ENCODE measurements around the gene TCF7L2.

TCF7L2 gene

GRCh38 chr10:113057948-113058522, 108.0 kb downstream of the TCF7L2 start:
- TF ChIP-seq EZH2phosphoT487 (conservative IDR thresholded peaks at IDR 0.05; ENCODE audit: low read length) = no peak
- TF ChIP-seq, protein P1, sequence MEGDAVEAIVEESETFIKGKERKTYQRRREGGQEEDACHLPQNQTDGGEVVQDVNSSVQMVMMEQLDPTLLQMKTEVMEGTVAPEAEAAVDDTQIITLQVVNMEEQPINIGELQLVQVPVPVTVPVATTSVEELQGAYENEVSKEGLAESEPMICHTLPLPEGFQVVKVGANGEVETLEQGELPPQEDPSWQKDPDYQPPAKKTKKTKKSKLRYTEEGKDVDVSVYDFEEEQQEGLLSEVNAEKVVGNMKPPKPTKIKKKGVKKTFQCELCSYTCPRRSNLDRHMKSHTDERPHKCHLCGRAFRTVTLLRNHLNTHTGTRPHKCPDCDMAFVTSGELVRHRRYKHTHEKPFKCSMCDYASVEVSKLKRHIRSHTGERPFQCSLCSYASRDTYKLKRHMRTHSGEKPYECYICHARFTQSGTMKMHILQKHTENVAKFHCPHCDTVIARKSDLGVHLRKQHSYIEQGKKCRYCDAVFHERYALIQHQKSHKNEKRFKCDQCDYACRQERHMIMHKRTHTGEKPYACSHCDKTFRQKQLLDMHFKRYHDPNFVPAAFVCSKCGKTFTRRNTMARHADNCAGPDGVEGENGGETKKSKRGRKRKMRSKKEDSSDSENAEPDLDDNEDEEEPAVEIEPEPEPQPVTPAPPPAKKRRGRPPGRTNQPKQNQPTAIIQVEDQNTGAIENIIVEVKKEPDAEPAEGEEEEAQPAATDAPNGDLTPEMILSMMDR (IDR thresholded peaks at IDR 0.05; ENCODE audit: insufficient read depth, low read length, poor library complexity, severe bottlenecking) = no peak
- H3K27me3 ChIP-seq (ENCODE audit: low read length) = no peaks in the 10 kb centered on the region
- no peaks in the 10 kb centered on the region for H3K9me3 ChIP-seq (ENCODE audit: insufficient read depth, low read length)
- no peaks in the 10 kb centered on the region for H3K36me3 ChIP-seq (ENCODE audit: low read length)
- H3K4me3 ChIP-seq (ENCODE audit: insufficient read depth, low read length, poor library complexity, severe bottlenecking) = no peak overlapping the region
- no peaks in the 10 kb centered on the region for H3F3A ChIP-seq (ENCODE audit: insufficient read depth)
- no peaks in the 10 kb centered on the region for H4K20me1 ChIP-seq (ENCODE audit: low read depth, low read length)
- H3K9ac ChIP-seq (ENCODE audit: low read length) = no peak overlapping the region
- H3K79me2 ChIP-seq (ENCODE audit: insufficient read depth, low read length) = no peaks in the 10 kb centered on the region
- no peak overlapping the region for H3K4me2 ChIP-seq (ENCODE audit: low read depth, low read length, poor library complexity, severe bottlenecking)
- H3K27ac ChIP-seq (ENCODE audit: low read depth, low read length) = no peak overlapping the region
- H2AFZ ChIP-seq (ENCODE audit: low read depth, low read length, severe bottlenecking) = no peak overlapping the region
- H3K9me2 ChIP-seq (replicated peaks; ENCODE audit: insufficient read depth, low read length) = no peaks in the 10 kb centered on the region

DNA sequence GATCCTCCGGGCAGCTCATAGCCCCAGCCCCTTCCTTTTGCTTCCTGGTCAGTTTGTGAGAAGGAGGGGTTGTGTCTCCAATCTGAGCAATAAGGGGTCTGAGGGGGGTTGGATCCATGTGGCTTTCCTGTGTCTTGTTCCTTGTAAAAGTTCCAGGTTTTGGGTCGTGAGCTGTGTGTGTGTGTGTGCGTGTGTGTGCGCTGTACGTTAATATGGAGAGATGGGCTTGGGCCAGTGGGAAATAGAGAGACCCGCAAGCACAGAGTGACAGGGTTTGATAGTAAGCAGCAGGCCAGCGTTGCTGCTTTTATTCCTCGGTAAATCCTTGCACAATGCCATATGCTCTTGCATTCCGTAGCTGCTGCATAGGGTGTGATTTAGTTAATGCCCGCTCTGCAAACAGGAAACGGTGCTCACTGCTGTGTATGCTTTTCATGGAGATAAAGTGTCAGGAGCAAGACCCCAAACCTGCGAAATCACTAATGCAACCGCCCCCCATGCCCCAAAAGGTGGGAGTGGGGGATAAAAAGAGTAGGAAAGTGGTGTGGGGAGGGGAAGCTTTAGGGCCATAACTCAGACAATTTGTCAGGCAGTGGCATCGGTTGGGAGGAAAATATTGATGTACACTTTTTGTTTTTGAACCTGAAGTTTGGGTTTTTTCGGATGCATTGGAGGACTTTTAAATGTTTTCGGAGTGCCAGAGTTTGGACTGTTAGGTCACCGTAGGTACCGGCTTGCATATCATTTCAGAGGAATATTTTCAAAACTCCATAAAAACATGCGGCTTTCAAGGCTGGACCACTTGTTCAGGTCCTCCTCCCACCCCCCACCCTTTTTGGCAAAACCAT, 108.7 kb downstream of the TCF7L2 start:
- no peaks in the 10 kb centered on the region for H3K79me2 ChIP-seq (ENCODE audit: insufficient read depth, low read length)
- TF ChIP-seq EZH2phosphoT487 (conservative IDR thresholded peaks at IDR 0.05; ENCODE audit: low read length) = no peak
- TF ChIP-seq, protein P1 (IDR thresholded peaks at IDR 0.05; ENCODE audit: insufficient read depth, low read length, poor library complexity, severe bottlenecking) = no peak
- no peak overlapping the region for H2AFZ ChIP-seq (ENCODE audit: low read depth, low read length, severe bottlenecking)
- no peak overlapping the region for H3K4me2 ChIP-seq (ENCODE audit: low read depth, low read length, poor library complexity, severe bottlenecking)
- no peaks in the 10 kb centered on the region for H3K9me3 ChIP-seq (ENCODE audit: insufficient read depth, low read length)
- H4K20me1 ChIP-seq (ENCODE audit: low read depth, low read length) = no peaks in the 10 kb centered on the region
- no peak overlapping the region for H3K9ac ChIP-seq (ENCODE audit: low read length)
- H3K27ac ChIP-seq (ENCODE audit: low read depth, low read length) = no peak overlapping the region
- H3F3A ChIP-seq (ENCODE audit: insufficient read depth) = no peaks in the 10 kb centered on the region
- no peaks in the 10 kb centered on the region for H3K27me3 ChIP-seq (ENCODE audit: low read length)
- no peaks in the 10 kb centered on the region for H3K36me3 ChIP-seq (ENCODE audit: low read length)
- H3K9me2 ChIP-seq (replicated peaks; ENCODE audit: insufficient read depth, low read length) = no peaks in the 10 kb centered on the region
- H3K4me3 ChIP-seq (ENCODE audit: insufficient read depth, low read length, poor library complexity, severe bottlenecking) = no peak overlapping the region

DNA sequence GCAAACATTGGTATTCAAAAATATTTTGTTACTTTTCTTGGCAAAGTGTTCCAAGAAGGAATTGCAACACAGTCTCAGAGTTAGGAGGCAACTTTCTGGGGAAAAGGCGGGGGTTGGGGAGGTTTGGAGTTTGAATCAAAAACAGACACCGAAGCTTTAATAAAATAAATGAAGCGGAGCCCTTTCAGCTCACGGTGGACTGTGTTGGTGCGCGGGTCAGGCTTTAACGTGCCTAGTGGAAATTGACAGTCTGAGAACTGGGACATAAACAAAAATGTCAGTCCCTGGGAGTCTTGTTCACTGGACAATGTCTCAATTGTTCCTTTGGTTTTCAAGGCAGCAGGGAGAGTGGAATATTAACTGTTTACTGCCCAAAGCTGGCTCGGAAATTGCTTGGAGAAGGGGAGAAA, 109.3 kb downstream of the TCF7L2 start:
- H3K27me3 ChIP-seq (ENCODE audit: low read length) = no peaks in the 10 kb centered on the region
- no peaks in the 10 kb centered on the region for H3K9me2 ChIP-seq (replicated peaks; ENCODE audit: insufficient read depth, low read length)
- no peak overlapping the region for H3K4me2 ChIP-seq (ENCODE audit: low read depth, low read length, poor library complexity, severe bottlenecking)
- H2AFZ ChIP-seq (ENCODE audit: low read depth, low read length, severe bottlenecking) = no peak overlapping the region
- TF ChIP-seq EZH2phosphoT487 (conservative IDR thresholded peaks at IDR 0.05; ENCODE audit: low read length) = no peak
- TF ChIP-seq, protein P1 (IDR thresholded peaks at IDR 0.05; ENCODE audit: insufficient read depth, low read length, poor library complexity, severe bottlenecking) = no peak
- H3F3A ChIP-seq (ENCODE audit: insufficient read depth) = no peaks in the 10 kb centered on the region
- no peaks in the 10 kb centered on the region for H4K20me1 ChIP-seq (ENCODE audit: low read depth, low read length)
- no peak overlapping the region for H3K9ac ChIP-seq (ENCODE audit: low read length)
- H3K79me2 ChIP-seq (ENCODE audit: insufficient read depth, low read length) = no peaks in the 10 kb centered on the region
- H3K4me3 ChIP-seq (ENCODE audit: insufficient read depth, low read length, poor library complexity, severe bottlenecking) = no peak overlapping the region
- no peaks in the 10 kb centered on the region for H3K36me3 ChIP-seq (ENCODE audit: low read length)
- H3K27ac ChIP-seq (ENCODE audit: low read depth, low read length) = no peak overlapping the region
- H3K9me3 ChIP-seq (ENCODE audit: insufficient read depth, low read length) = no peaks in the 10 kb centered on the region

All from SU-DHL-6 (cell line).